NK-92 treated with Interleukin-12 subunit alpha and Interleukin-12 subunit beta, amount 100 ng/mL, for 24 hours (cell line): ENCODE results near the gene CCDC137.

ENCODE experiments used
- DNase-seq: peaks from one replicate; lab custom pipeline; 2025; lab: John Stamatoyannopoulos, UW

CCDC137 gene

GRCh38 chr17:81716674-81716996 is 50.1 kb downstream of the CCDC137 start:
- DNase-seq = no peak

- DNase-seq = no peak
These were observed 50.7 kb downstream of the CCDC137 start for GRCh38 chr17:81717049-81717765.

- DNase-seq = no peak
These were observed 51.2 kb downstream of the CCDC137 start for GRCh38 chr17:81717766-81718089.

- no peak for DNase-seq
These were observed 53.1 kb downstream of the CCDC137 start for GRCh38 chr17:81719410-81720266.

- no peak for DNase-seq
These were observed 53.9 kb downstream of the CCDC137 start for GRCh38 chr17:81720267-81721071.

- no peak for DNase-seq
These were observed 55.9 kb downstream of the CCDC137 start for GRCh38 chr17:81722184-81723120.
